HepG2 (cell line): Measurements from ENCODE around the gene PARP1. TPM values are rescaled to one million over a fixed set of nuclear protein-coding genes. Genes with fewer than 3 reads are reported as not detected.

Source experiments
- ATAC-seq: fragments of 200-7000 bp; cut with Tn5 transposase; 3 replicates; pipeline ENCODE4 v1.9.1; 2020; ENCODE audit warnings: mild to moderate bottlenecking, moderate library complexity
- BruUV-seq: library from RNA; stranded (reverse); fragments of 400-500 nt; replicated peaks from 2 replicates; lab custom pipeline; 2021; lab: Mats Ljungman, UMichigan
- CTCF ChIA-PET: fragments of 300-600 bp; formaldehyde crosslinking; extraction: SDS; loops from one replicate; lab custom pipeline; 2021; ENCODE audit warnings: low total read pairs, inconsistent platforms, low intra/inter-chr PET ratio; lab: Yijun Ruan, JAX
- POLR2A ChIA-PET: fragments of 350-600 bp; sonication (Branson Sonifier 250); formaldehyde crosslinking; loops from one replicate; lab custom pipeline; 2020; ENCODE audit warnings: antibody characterized with exemption, inconsistent platforms; lab: Yijun Ruan, JAX
- DNase-seq: peaks from one replicate; pipeline ENCODE4 v3.0.0-alpha.2; 2015; ENCODE audit warnings: low spot score
- FAIRE-seq: peaks from 3 replicates; lab custom pipeline; 2011; peaks lifted over from hg19 to GRCh38; lab: Jason Lieb, UNC
- H2AFZ ChIP-seq: one replicate; pipeline ENCODE4 v1.6.1; 2011; ENCODE audit warnings: low read length, inconsistent platforms
- H3K27ac ChIP-seq: fragments of 300-600 bp; 3 replicates; pipeline ENCODE4 v1.8.0; 2011; ENCODE audit warnings: mixed run types, mild to moderate bottlenecking, mixed read lengths, low read length, inconsistent platforms; ENCODE audit not compliant: insufficient read depth; ENCODE audit errors: extremely low read length
- H3K27me3 ChIP-seq, 2 experiments: fragments of 200-600 bp in 1 of 2; 2 replicates in 1 of 2; 3 replicates in 1 of 2; pipeline versions ENCODE4 v1.6.0 to v1.8.0; 2011; ENCODE audit warnings: low read length in 2 of 2, mild to moderate bottlenecking in 2 of 2, moderate library complexity in 2 of 2, inconsistent platforms in 1 of 2; ENCODE audit not compliant: insufficient read depth in 2 of 2, control insufficient read depth in 1 of 2
- H3K36me3 ChIP-seq, 2 experiments: fragments of 200-600 bp in 1 of 2; replicated peaks in 1 of 2; 2 replicates in 1 of 2; 3 replicates in 1 of 2; pipeline versions ENCODE4 v1.5.1 to v1.8.0; 2011; ENCODE audit warnings: low read length in 2 of 2, inconsistent platforms in 1 of 2; ENCODE audit not compliant: insufficient read depth in 2 of 2, control insufficient read depth in 1 of 2
- H3K4me1 ChIP-seq: 2 replicates; pipeline ENCODE4 v1.5.1; 2012; ENCODE audit warnings: low read length, inconsistent platforms; ENCODE audit not compliant: insufficient read depth
- H3K4me2 ChIP-seq: 2 replicates; pipeline ENCODE4 v1.6.0; 2011; ENCODE audit warnings: low read depth, low read length, inconsistent platforms
- H3K4me3 ChIP-seq, 3 experiments: fragments of 200-600 bp in 1 of 3; sonication (generic), shearing (Covaris generic) in 1 of 3; replicated peaks in 1 of 3; 2 replicates each; pipeline ENCODE4 v1.5.1; 2011 to 2016; ENCODE audit warnings: low read length in 3 of 3, inconsistent platforms in 2 of 3, low read depth in 2 of 3, mild to moderate bottlenecking in 2 of 3, control low read depth in 1 of 3, mixed read lengths in 1 of 3; ENCODE audit not compliant: insufficient read depth in 1 of 3
- H3K79me2 ChIP-seq: one replicate; pipeline ENCODE4 v1.6.1; 2011; ENCODE audit warnings: low read length, inconsistent platforms; ENCODE audit not compliant: insufficient read depth
- H3K9ac ChIP-seq: 2 replicates; pipeline ENCODE4 v1.6.0; 2011; ENCODE audit warnings: mild to moderate bottlenecking, low read depth, low read length, inconsistent platforms; ENCODE audit not compliant: insufficient read depth
- H3K9me3 ChIP-seq: 2 replicates; pipeline ENCODE4 v1.5.1; 2012; ENCODE audit warnings: mild to moderate bottlenecking, low read length
- H4K20me1 ChIP-seq: 2 replicates; pipeline ENCODE4 v1.6.0; 2011; ENCODE audit warnings: inconsistent platforms, mild to moderate bottlenecking, low read length, moderate library complexity; ENCODE audit not compliant: insufficient read depth
- ATF3 ChIP-seq: sonication (generic); formaldehyde crosslinking; IDR thresholded peaks from 2 replicates; pipeline ENCODE4 v1.4.0; 2020; ENCODE audit warnings: missing genetic modification reagents
- ATRX ChIP-seq: sonication (generic); formaldehyde crosslinking; IDR thresholded peaks from 2 replicates; pipeline ENCODE4 v1.4.0; 2020; ENCODE audit warnings: missing genetic modification reagents, borderline replicate concordance
- BRCA1 ChIP-seq: sonication (generic); formaldehyde crosslinking; IDR thresholded peaks from 2 replicates; pipeline ENCODE4 v1.4.0; 2020; ENCODE audit warnings: missing genetic modification reagents
- FOSL1 ChIP-seq: sonication (generic); formaldehyde crosslinking; IDR thresholded peaks from 2 replicates; pipeline ENCODE4 v1.9.0; 2021; ENCODE audit warnings: missing genetic modification reagents, borderline replicate concordance
- FOXK1 ChIP-seq: sonication (generic); formaldehyde crosslinking; IDR thresholded peaks from 2 replicates; pipeline ENCODE4 v1.4.0; 2020; ENCODE audit warnings: low read depth, missing genetic modification reagents, borderline replicate concordance
- HMG20B ChIP-seq: conservative IDR thresholded peaks from 2 replicates; pipeline ENCODE4 v1.6.1; 2016; ENCODE audit warnings: missing genetic modification reagents, missing compliant biosample characterization
- KDM1A ChIP-seq: IDR thresholded peaks from 2 replicates; pipeline ENCODE4 v1.6.1; 2016; ENCODE audit warnings: missing compliant biosample characterization
- MIXL1 ChIP-seq: IDR thresholded peaks from 2 replicates; pipeline ENCODE4 v1.6.1; 2016
- ONECUT2 ChIP-seq: sonication (generic); formaldehyde crosslinking; IDR thresholded peaks from 2 replicates; pipeline ENCODE4 v1.4.0; 2020; ENCODE audit warnings: missing genetic modification reagents
- SIX1 ChIP-seq: sonication (generic); formaldehyde crosslinking; IDR thresholded peaks from 2 replicates; pipeline ENCODE4 v1.4.0; 2020; ENCODE audit warnings: missing genetic modification reagents, borderline replicate concordance
- SUZ12 ChIP-seq: fragments of 150-350 bp; IDR thresholded peaks from 2 replicates; pipeline ENCODE4 v1.6.1; 2014; ENCODE audit warnings: low read depth, low read length
- TCF7L2 ChIP-seq: IDR thresholded peaks from 2 replicates; pipeline ENCODE4 v1.6.1; 2011; ENCODE audit warnings: mild to moderate bottlenecking, low read depth, low read length, moderate library complexity
- ZBED4 ChIP-seq: sonication (generic); formaldehyde crosslinking; IDR thresholded peaks from 2 replicates; pipeline ENCODE4 v1.4.0; 2020; ENCODE audit warnings: missing genetic modification reagents, borderline replicate concordance
- ZEB1 ChIP-seq: IDR thresholded peaks from 2 replicates; pipeline ENCODE4 v1.6.1; 2012; ENCODE audit warnings: mild to moderate bottlenecking, low read depth, inconsistent platforms; ENCODE audit not compliant: insufficient replicate concordance
- ZKSCAN1 ChIP-seq: fragments of 150-350 bp; IDR thresholded peaks from 2 replicates; pipeline ENCODE4 v1.6.1; 2014; ENCODE audit warnings: low read length
- ZNF562 ChIP-seq: sonication (generic); formaldehyde crosslinking; IDR thresholded peaks from 2 replicates; pipeline ENCODE4 v1.8.0; 2022; ENCODE audit warnings: missing genetic modification reagents, borderline replicate concordance
- ZNF749 ChIP-seq: sonication (generic); formaldehyde crosslinking; IDR thresholded peaks from 2 replicates; pipeline ENCODE4 v1.8.0; 2022; ENCODE audit warnings: mild to moderate bottlenecking, missing genetic modification reagents, moderate library complexity, borderline replicate concordance
- ZSCAN9 ChIP-seq: IDR thresholded peaks from 2 replicates; pipeline ENCODE4 v1.6.1; 2016; ENCODE audit warnings: borderline replicate concordance
- WGBS: methylation state at CpG from one replicate; pipeline ENCODE4 v1.1.6; 2017; ENCODE audit warnings: low lambda C conversion rate; 5-methylcytosine and 5-hydroxymethylcytosine counted together
- in situ Hi-C: cut with HindIII; loops from 2 replicates; pipeline ENCODE4 v1.10.0; 2017; ENCODE audit warnings: low pct_unique_long_range_greater_than_20kb; ENCODE audit not compliant: extremely low pct_ligation_motif_present
- intact Hi-C: fragments of 100-400 bp; cut with micrococcal nuclease; formaldehyde crosslinking; loops from one replicate; pipeline ENCODE4 v1.10.0; 2022; ENCODE audit not compliant: unreplicated experiment
- polyA plus RNA-seq, 8 experiments: library from polyadenylated mRNA; depleted of rRNA in 3 of 8; stranded (reverse) in 7 of 8; unstranded in 1 of 8; fragments of >200 nt; fragmentation: Illumina TruSeq in 4 of 8; extraction: Trizol in 4 of 8; gene quantifications; 2 replicates each; pipeline versions ENCODE4 v1.2.1 to v1.2.3, GENCODE V29; 2011 to 2016; ENCODE audit warnings: low read depth in 4 of 8, missing spikeins in 1 of 8, mixed read lengths in 1 of 8; ENCODE audit not compliant: insufficient read depth in 1 of 8
- total RNA-seq, 5 experiments: library from RNA; depleted of rRNA; stranded (reverse); fragments of >200 nt; fragmentation: Illumina TruSeq; extraction: Trizol; gene quantifications; 2 replicates each; pipeline ENCODE4 v1.2.3, GENCODE V29; 2016; ENCODE audit warnings: low read depth in 1 of 5

The PARP1 gene
- total and polyA plus RNA-seq, 2 of the 13 experiments (the other 11 are each of a cell fraction or from before 2014, with no cell fraction given), result 50.1 to 85.2 TPM

GRCh38 chr1:226441629-226442028 lies 33.7 kb upstream of the PARP1 start (continued):
- no peak for TF ChIP-seq ZSCAN9 (CRISPR knock-in tag)
- TF ChIP-seq ONECUT2 (CRISPR knock-in tag), result no peak
- TF ChIP-seq ZKSCAN1, result no peak
- no peak for TF ChIP-seq ZEB1
- no peak for TF ChIP-seq SUZ12
- TF ChIP-seq ATRX (CRISPR knock-in tag), result no peak
- TF ChIP-seq ZNF749 (CRISPR knock-in tag), result no peak

GRCh38 chr1:226440512-226440911 lies 32.6 kb upstream of the PARP1 start:
- H3K27me3 ChIP-seq, result peaks cover 0 to 2% of the 10 kb centered on the region in 2 experiments; a peak in 1 of 5 replicates
- H3K4me2 ChIP-seq, result no peak overlapping the region
- intact Hi-C loops, result no loop called here
- H3K79me2 ChIP-seq, result no peaks in the 10 kb centered on the region
- DNase-seq (no peak), ATAC-seq (no peak), FAIRE-seq (no peak)
- H3K4me1 ChIP-seq, result no peaks in the 10 kb centered on the region
- TF ChIP-seq ZBED4 (CRISPR knock-in tag), result no peak
- TF ChIP-seq HMG20B (CRISPR knock-in tag), result no peak
- TF ChIP-seq ATF3 (CRISPR knock-in tag), result no peak
- no peak for TF ChIP-seq TCF7L2
- no peak for TF ChIP-seq FOSL1 (CRISPR knock-in tag)
- TF ChIP-seq MIXL1, result no peak
- no peak for TF ChIP-seq SIX1
- no peak for TF ChIP-seq BRCA1 (CRISPR knock-in tag)
- no peak for TF ChIP-seq FOXK1 (CRISPR knock-in tag)
- TF ChIP-seq KDM1A (CRISPR knock-in tag), result no peak
- no peak for TF ChIP-seq ZNF562 (CRISPR knock-in tag)
- H3K4me3 ChIP-seq, result no peak overlapping the region
- WGBS, result 29% methylated on average over 5 of the region's 5 CpGs
- H3K27ac ChIP-seq, result no peak overlapping the region
- H3K36me3 ChIP-seq, result no peaks in the 10 kb centered on the region
- BruUV-seq, result no TSS peak
- H2AFZ ChIP-seq, result no peak overlapping the region
- ChIA-PET POLR2A (no interaction called here), CTCF (no interaction called here)
- H4K20me1 ChIP-seq, result no peaks in the 10 kb centered on the region
- no peak overlapping the region for H3K9ac ChIP-seq
- H3K9me3 ChIP-seq, result no peaks in the 10 kb centered on the region
- in situ Hi-C loops, result no loop called here
